HCT116 (cell line): ENCODE measurements around the gene KCNE4.

ENCODE experiments used
- CEBPB ChIP-seq: IDR thresholded peaks from 2 replicates; pipeline ENCODE4 v1.6.1; 2012; ENCODE audit warnings: low read depth
- EZH2 ChIP-seq: fragments of 200-600 bp; sonication (generic); IDR thresholded peaks from 2 replicates; pipeline ENCODE4 v1.6.1; 2017; ENCODE audit warnings: antibody characterized with exemption, mixed run types
- JUND ChIP-seq: IDR thresholded peaks from 2 replicates; pipeline ENCODE4 v1.6.1; 2012
- POLR2A ChIP-seq: IDR thresholded peaks from 2 replicates; pipeline ENCODE4 v1.7.0; 2011; ENCODE audit warnings: borderline replicate concordance; ENCODE audit not compliant: insufficient read depth, insufficient read length; ENCODE audit errors: extremely low read depth
- POLR2AphosphoS5 ChIP-seq: IDR thresholded peaks from 2 replicates; pipeline ENCODE4 v1.6.1; 2011; ENCODE audit warnings: mild to moderate bottlenecking, low read depth, low read length, moderate library complexity
- RAD21 ChIP-seq: IDR thresholded peaks from 2 replicates; pipeline ENCODE4 v1.6.1; 2012; ENCODE audit warnings: low read depth, mild to moderate bottlenecking
- SP1 ChIP-seq: IDR thresholded peaks from 2 replicates; pipeline ENCODE4 v1.6.1; 2012; ENCODE audit warnings: low read depth
- YY1 ChIP-seq: IDR thresholded peaks from 2 replicates; pipeline ENCODE4 v1.6.1; 2011; ENCODE audit warnings: low read length, low read depth, moderate library complexity, mild to moderate bottlenecking; ENCODE audit not compliant: insufficient replicate concordance; ENCODE audit errors: extremely low read depth
- TF ChIP-seq, protein P1 (sequence below), 3 experiments: fragments of 200-600 bp in 1 of 3; sonication (generic) in 1 of 3; IDR thresholded peaks in 2 of 3; conservative IDR thresholded peaks in 1 of 3; 2 replicates each; pipeline ENCODE4 v1.5.1; 2012 to 2017; ENCODE audit warnings: low read depth in 2 of 3, low read length in 2 of 3, antibody characterized with exemption in 1 of 3, borderline replicate concordance in 1 of 3, control low read depth in 1 of 3, mild to moderate bottlenecking in 1 of 3, mixed read lengths in 1 of 3, mixed run types in 1 of 3, moderate library complexity in 1 of 3; ENCODE audit not compliant: insufficient read depth in 1 of 3
- TF ChIP-seq, protein P2 (sequence below): IDR thresholded peaks from 2 replicates; pipeline ENCODE4 v1.6.1; 2012
- TF ChIP-seq, protein P3 (sequence below): IDR thresholded peaks from 2 replicates; pipeline ENCODE4 v1.6.1; 2012; ENCODE audit warnings: low read depth

DNA sequence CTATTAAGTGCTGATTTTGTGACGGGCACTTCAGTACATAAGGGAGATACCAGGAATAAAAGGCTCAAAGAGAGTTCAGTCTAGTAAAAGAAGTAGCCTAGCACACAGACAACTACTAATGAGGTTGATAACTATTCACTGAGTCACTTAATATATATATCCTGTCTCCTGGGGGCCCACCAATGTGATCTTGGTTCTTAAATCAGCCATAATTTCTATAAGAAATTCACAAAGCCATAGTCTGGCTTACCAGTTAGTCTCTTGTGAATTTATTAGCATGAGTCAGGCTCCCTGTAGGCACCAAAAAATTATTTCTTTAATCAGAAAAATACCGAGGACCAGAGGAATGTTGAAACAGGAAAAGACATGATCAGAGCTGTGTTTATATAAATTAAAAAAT lies 10.4 kb downstream of the KCNE4 start:
- no peak for TF ChIP-seq POLR2A
- TF ChIP-seq POLR2AphosphoS5: no peak
- TF ChIP-seq, protein P1, sequence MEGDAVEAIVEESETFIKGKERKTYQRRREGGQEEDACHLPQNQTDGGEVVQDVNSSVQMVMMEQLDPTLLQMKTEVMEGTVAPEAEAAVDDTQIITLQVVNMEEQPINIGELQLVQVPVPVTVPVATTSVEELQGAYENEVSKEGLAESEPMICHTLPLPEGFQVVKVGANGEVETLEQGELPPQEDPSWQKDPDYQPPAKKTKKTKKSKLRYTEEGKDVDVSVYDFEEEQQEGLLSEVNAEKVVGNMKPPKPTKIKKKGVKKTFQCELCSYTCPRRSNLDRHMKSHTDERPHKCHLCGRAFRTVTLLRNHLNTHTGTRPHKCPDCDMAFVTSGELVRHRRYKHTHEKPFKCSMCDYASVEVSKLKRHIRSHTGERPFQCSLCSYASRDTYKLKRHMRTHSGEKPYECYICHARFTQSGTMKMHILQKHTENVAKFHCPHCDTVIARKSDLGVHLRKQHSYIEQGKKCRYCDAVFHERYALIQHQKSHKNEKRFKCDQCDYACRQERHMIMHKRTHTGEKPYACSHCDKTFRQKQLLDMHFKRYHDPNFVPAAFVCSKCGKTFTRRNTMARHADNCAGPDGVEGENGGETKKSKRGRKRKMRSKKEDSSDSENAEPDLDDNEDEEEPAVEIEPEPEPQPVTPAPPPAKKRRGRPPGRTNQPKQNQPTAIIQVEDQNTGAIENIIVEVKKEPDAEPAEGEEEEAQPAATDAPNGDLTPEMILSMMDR (IDR thresholded peaks at IDR 0.05 in 2 of 3, conservative IDR thresholded peaks at IDR 0.05 in 1 of 3; ENCODE audit: borderline replicate concordance in 1 of 3, insufficient read depth in 1 of 3, low read depth in 2 of 3, low read length in 2 of 3): no peak
- no peak for TF ChIP-seq EZH2
- TF ChIP-seq, protein P2, sequence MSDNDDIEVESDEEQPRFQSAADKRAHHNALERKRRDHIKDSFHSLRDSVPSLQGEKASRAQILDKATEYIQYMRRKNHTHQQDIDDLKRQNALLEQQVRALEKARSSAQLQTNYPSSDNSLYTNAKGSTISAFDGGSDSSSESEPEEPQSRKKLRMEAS: no peak
- TF ChIP-seq CEBPB: no peak
- no peak for TF ChIP-seq YY1
- TF ChIP-seq SP1: no peak
- no peak for TF ChIP-seq RAD21
- no peak for TF ChIP-seq JUND
- TF ChIP-seq, protein P3, sequence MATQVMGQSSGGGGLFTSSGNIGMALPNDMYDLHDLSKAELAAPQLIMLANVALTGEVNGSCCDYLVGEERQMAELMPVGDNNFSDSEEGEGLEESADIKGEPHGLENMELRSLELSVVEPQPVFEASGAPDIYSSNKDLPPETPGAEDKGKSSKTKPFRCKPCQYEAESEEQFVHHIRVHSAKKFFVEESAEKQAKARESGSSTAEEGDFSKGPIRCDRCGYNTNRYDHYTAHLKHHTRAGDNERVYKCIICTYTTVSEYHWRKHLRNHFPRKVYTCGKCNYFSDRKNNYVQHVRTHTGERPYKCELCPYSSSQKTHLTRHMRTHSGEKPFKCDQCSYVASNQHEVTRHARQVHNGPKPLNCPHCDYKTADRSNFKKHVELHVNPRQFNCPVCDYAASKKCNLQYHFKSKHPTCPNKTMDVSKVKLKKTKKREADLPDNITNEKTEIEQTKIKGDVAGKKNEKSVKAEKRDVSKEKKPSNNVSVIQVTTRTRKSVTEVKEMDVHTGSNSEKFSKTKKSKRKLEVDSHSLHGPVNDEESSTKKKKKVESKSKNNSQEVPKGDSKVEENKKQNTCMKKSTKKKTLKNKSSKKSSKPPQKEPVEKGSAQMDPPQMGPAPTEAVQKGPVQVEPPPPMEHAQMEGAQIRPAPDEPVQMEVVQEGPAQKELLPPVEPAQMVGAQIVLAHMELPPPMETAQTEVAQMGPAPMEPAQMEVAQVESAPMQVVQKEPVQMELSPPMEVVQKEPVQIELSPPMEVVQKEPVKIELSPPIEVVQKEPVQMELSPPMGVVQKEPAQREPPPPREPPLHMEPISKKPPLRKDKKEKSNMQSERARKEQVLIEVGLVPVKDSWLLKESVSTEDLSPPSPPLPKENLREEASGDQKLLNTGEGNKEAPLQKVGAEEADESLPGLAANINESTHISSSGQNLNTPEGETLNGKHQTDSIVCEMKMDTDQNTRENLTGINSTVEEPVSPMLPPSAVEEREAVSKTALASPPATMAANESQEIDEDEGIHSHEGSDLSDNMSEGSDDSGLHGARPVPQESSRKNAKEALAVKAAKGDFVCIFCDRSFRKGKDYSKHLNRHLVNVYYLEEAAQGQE: no peak
